ENCODE results near the gene CRISPLD2.

DNA sequence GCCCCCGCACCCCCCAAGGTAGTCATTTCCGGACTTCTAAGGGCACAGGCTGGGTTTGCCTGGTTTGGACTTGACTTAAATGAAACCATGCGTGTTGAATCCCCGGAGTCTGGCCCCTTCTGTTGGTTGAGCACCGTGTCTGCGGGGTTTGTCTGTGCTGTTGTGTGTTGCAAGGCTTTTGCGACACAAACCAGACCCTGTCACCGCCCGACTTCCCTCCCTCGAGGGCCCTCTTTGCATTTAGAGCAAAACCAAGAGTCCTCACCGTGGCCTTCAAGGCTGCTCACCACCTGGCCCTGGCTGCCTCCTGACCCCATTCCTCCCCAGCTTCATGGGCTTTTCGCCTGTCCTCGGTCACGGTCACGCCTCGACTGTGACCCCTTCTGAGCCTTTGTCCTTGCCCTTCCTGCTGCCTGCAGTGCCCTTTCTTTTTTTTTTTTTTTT lies 7.4 kb downstream of the CRISPLD2 start:
- TF ChIP-seq POLR2A (IDR thresholded peaks at IDR 0.05): peak in 1 of 2 donors; percentile 15
- no peak for TF ChIP-seq CTCF (IDR thresholded peaks at IDR 0.05)
- peak; percentile 24 for TF ChIP-seq POLR2AphosphoS5 (IDR thresholded peaks at IDR 0.05)
- TF ChIP-seq EP300 (IDR thresholded peaks at IDR 0.05): no peak
